Osteoblast (primary cell): Measurements from ENCODE around the gene LRP1. TPM values are rescaled to one million over a fixed set of nuclear protein-coding genes. Genes with fewer than 3 reads are reported as not detected.

ENCODE experiments used
- DNase-seq: peaks from one replicate; pipeline ENCODE4 v3.0.0; 2011; ENCODE audit warnings: low spot score, mixed read lengths; ENCODE audit not compliant: insufficient read length; ENCODE audit errors: missing footprints
- H2AFZ ChIP-seq: 2 replicates; pipeline ENCODE4 v1.6.0; 2011; ENCODE audit warnings: mild to moderate bottlenecking, low read length
- H3K27ac ChIP-seq: 2 replicates; pipeline ENCODE4 v1.5.1; 2011; ENCODE audit warnings: mild to moderate bottlenecking, low read depth, low read length, moderate library complexity
- H3K27me3 ChIP-seq: 2 replicates; pipeline ENCODE4 v1.6.0; 2012; ENCODE audit warnings: mild to moderate bottlenecking, control low read depth, inconsistent platforms, low read length, moderate library complexity; ENCODE audit not compliant: insufficient read depth
- H3K36me3 ChIP-seq: 2 replicates; pipeline ENCODE4 v1.5.1; 2011; ENCODE audit warnings: mild to moderate bottlenecking, low read length, control low read depth, moderate library complexity; ENCODE audit not compliant: insufficient read depth
- H3K4me1 ChIP-seq: 2 replicates; pipeline ENCODE4 v1.5.1; 2011; ENCODE audit warnings: mild to moderate bottlenecking, low read length, control low read depth, moderate library complexity; ENCODE audit not compliant: insufficient read depth
- H3K4me2 ChIP-seq: 2 replicates; pipeline ENCODE4 v1.6.0; 2011; ENCODE audit warnings: mild to moderate bottlenecking, low read length; ENCODE audit not compliant: insufficient read depth
- H3K4me3 ChIP-seq: fragments of 200-600 bp; sonication (generic); 3 replicates; pipeline ENCODE4 v1.5.1; 2012; ENCODE audit warnings: mild to moderate bottlenecking, low read length, inconsistent platforms; ENCODE audit not compliant: insufficient read depth
- H3K79me2 ChIP-seq: 2 replicates; pipeline ENCODE4 v1.6.0; 2012; ENCODE audit warnings: mild to moderate bottlenecking, low read length, control low read depth, inconsistent platforms; ENCODE audit not compliant: insufficient read depth
- H3K9me3 ChIP-seq: 2 replicates; pipeline ENCODE4 v1.5.1; 2011; ENCODE audit warnings: low read depth, low read length, control low read depth
- H4K20me1 ChIP-seq: 2 replicates; pipeline ENCODE4 v1.6.0; 2012; ENCODE audit warnings: mild to moderate bottlenecking, low read length, control low read depth; ENCODE audit not compliant: insufficient read depth
- total RNA-seq: library from RNA; depleted of rRNA; stranded (reverse); fragments of >200 nt; gene quantifications from 2 replicates; pipeline ENCODE4 v1.2.3, GENCODE V29; 2012
- TF ChIP-seq, protein P1 (sequence below): IDR thresholded peaks from 2 replicates; pipeline ENCODE4 v1.5.1; 2011; ENCODE audit warnings: mild to moderate bottlenecking, low read depth, low read length, moderate library complexity; ENCODE audit errors: extremely low read depth

LRP1 gene
- total RNA-seq, 1 donor = 744 TPM

DNA sequence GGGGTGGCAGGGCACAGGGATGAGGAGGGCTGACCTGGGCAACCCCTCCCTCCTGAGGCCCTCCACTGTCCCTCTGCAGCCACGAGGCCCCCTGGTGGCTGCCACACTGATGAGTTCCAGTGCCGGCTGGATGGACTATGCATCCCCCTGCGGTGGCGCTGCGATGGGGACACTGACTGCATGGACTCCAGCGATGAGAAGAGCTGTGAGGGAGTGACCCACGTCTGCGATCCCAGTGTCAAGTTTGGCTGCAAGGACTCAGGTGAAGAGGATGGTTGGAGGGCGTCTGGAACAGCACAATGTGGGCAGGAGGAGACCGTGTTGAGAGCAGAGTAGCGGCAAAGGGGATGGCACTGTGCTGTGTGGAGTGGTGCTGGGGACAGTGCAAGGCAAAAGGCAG lies 44.8 kb downstream of the LRP1 start:
- peak; percentile 92 for DNase-seq
- Histone ChIP-seq H3K79me2 (peaks cover 75% of the 10 kb centered on the region), H3K4me3 (no peak overlapping the region), H3K36me3 (peaks cover 88% of the 10 kb centered on the region), H3K4me1 (peaks cover 10% of the 10 kb centered on the region), H3K27me3 (no peaks in the 10 kb centered on the region), H4K20me1 (peaks cover 52% of the 10 kb centered on the region), H3K9me3 (no peaks in the 10 kb centered on the region), H3K4me2 (no peak overlapping the region), H3K27ac (no peak overlapping the region), H2AFZ (no peak overlapping the region)
- TF ChIP-seq, protein P1, sequence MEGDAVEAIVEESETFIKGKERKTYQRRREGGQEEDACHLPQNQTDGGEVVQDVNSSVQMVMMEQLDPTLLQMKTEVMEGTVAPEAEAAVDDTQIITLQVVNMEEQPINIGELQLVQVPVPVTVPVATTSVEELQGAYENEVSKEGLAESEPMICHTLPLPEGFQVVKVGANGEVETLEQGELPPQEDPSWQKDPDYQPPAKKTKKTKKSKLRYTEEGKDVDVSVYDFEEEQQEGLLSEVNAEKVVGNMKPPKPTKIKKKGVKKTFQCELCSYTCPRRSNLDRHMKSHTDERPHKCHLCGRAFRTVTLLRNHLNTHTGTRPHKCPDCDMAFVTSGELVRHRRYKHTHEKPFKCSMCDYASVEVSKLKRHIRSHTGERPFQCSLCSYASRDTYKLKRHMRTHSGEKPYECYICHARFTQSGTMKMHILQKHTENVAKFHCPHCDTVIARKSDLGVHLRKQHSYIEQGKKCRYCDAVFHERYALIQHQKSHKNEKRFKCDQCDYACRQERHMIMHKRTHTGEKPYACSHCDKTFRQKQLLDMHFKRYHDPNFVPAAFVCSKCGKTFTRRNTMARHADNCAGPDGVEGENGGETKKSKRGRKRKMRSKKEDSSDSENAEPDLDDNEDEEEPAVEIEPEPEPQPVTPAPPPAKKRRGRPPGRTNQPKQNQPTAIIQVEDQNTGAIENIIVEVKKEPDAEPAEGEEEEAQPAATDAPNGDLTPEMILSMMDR = peak; percentile 52

DNA sequence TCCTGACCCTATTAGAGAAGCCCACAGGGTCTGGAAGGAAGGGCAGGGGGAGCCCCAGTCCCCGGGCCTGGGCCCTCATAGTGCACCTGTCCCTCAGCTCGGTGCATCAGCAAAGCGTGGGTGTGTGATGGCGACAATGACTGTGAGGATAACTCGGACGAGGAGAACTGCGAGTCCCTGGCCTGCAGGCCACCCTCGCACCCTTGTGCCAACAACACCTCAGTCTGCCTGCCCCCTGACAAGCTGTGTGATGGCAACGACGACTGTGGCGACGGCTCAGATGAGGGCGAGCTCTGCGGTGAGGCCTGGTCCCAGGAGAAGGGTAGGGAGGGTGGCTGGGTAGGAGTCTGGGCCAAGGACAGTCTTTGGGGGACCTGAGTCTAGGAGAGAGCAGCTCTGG lies 45.4 kb downstream of the LRP1 start:
- H3K79me2 ChIP-seq = peaks cover 75% of the 10 kb centered on the region

DNA sequence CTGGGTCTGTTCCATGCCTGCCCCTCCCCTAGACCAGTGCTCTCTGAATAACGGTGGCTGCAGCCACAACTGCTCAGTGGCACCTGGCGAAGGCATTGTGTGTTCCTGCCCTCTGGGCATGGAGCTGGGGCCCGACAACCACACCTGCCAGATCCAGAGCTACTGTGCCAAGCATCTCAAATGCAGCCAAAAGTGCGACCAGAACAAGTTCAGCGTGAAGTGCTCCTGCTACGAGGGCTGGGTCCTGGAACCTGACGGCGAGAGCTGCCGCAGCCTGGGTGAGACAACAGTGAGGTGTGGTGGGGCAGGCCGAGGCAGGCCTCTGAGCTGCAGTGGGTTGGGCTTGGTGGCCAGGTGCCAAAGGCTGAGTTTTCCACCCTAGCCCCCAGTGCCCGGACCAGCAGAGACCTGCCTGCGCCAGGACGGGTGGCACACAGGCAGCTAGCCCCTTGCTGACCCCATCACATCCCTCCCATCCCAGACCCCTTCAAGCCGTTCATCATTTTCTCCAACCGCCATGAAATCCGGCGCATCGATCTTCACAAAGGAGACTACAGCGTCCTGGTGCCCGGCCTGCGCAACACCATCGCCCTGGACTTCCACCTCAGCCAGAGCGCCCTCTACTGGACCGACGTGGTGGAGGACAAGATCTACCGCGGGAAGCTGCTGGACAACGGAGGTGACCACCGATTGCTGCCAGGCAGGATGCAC lies 47.3 kb downstream of the LRP1 start:
- Histone ChIP-seq H3K4me3 (no peak overlapping the region), H3K4me2 (no peak overlapping the region), H3K9me3 (no peaks in the 10 kb centered on the region), H3K27ac (peak overlapping the region; percentile 65), H3K27me3 (no peaks in the 10 kb centered on the region), H2AFZ (no peak overlapping the region), H4K20me1 (peaks cover 63% of the 10 kb centered on the region), H3K4me1 (peaks cover 10% of the 10 kb centered on the region), H3K79me2 (peaks cover 83% of the 10 kb centered on the region), H3K36me3 (peaks cover 89% of the 10 kb centered on the region)
- peak; percentile 96 for DNase-seq
- TF ChIP-seq, protein P1 = peak; percentile 79

More for the DNA sequence above, 45.4 kb downstream of the LRP1 start:
- Histone ChIP-seq H3K4me1 (peaks cover 10% of the 10 kb centered on the region), H3K27me3 (no peaks in the 10 kb centered on the region), H3K4me3 (no peak overlapping the region), H4K20me1 (peaks cover 52% of the 10 kb centered on the region), H3K4me2 (no peak overlapping the region), H3K36me3 (peaks cover 88% of the 10 kb centered on the region), H2AFZ (no peak overlapping the region), H3K27ac (no peak overlapping the region), H3K9me3 (no peaks in the 10 kb centered on the region)
- DNase-seq = peak; percentile 32
- TF ChIP-seq, protein P1 = no peak

DNA sequence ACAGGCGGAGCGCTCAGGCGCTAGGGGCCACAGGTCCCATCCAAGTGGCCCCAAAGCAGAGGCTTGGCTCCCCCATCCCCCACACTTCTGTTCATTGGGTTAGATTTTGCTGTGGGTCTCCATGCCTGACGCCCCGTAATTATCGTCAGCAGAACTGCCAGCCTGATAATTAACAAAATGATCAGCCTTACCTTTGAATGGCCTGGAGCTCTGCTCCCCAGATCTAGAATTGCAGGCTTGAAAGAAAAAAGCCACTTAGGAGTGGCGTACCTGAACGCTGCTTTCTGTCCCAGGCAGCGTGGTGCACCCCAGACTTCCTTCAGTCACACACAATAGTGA lies 47.8 kb downstream of the LRP1 start:
- peak overlapping the region; percentile 65 for H3K27ac ChIP-seq

More for the DNA sequence above, 47.8 kb downstream of the LRP1 start:
- peak; percentile 27 for DNase-seq
- TF ChIP-seq, protein P1 = no peak
- Histone ChIP-seq H4K20me1 (peaks cover 58% of the 10 kb centered on the region), H2AFZ (no peak overlapping the region), H3K4me3 (no peak overlapping the region), H3K36me3 (peaks cover 89% of the 10 kb centered on the region), H3K27me3 (no peaks in the 10 kb centered on the region), H3K4me1 (peaks cover 7% of the 10 kb centered on the region), H3K9me3 (no peaks in the 10 kb centered on the region), H3K79me2 (peaks cover 82% of the 10 kb centered on the region), H3K4me2 (no peak overlapping the region)
